DMS 273 (cell line): ENCODE data around the gene VTI1B.
"Not testable (repeated sequence)": the region's sequence is repeated elsewhere in the genome, so short reads cannot be mapped to it uniquely, and the experiment has no call there.

ENCODE experiments used
- DNase-seq: peaks from one replicate; lab custom pipeline; 2025; ENCODE audit not compliant: unreplicated experiment; lab: John Stamatoyannopoulos, UW

VTI1B gene

GRCh38 chr14:67674480-67675218 lies at the start of gene VTI1B:
Gene VTI1B, minus strand, starts transcription at chr14:67674632. Its CDS starts 143 bp downstream, at chr14:67674489.
- peak; percentile 92 for DNase-seq

- peak; percentile 63 for DNase-seq
Observed at GRCh38 chr14:67722293-67722692, 47.9 kb upstream of the VTI1B start.

- DNase-seq, result no peak
Observed at GRCh38 chr14:67721875-67722274, 47.4 kb upstream of the VTI1B start.

- DNase-seq, result no peak
Observed at GRCh38 chr14:67719866-67720265, 45.4 kb upstream of the VTI1B start.

- DNase-seq, result not testable (repeated sequence)
Observed at GRCh38 chr14:67719385-67719784, 45.0 kb upstream of the VTI1B start.

- no peak for DNase-seq
Observed at GRCh38 chr14:67718265-67718664, 43.8 kb upstream of the VTI1B start.

GRCh38 chr14:67717048-67717447 lies 42.6 kb upstream of the VTI1B start:
- no peak for DNase-seq

- peak; percentile 49 for DNase-seq
Observed at GRCh38 chr14:67710209-67710608, 35.8 kb upstream of the VTI1B start.

- DNase-seq, result not testable (repeated sequence)
Observed at GRCh38 chr14:67709796-67710195, 35.4 kb upstream of the VTI1B start.

- not testable (repeated sequence) for DNase-seq
Observed at GRCh38 chr14:67709346-67709745, 34.9 kb upstream of the VTI1B start.

- no peak for DNase-seq
Observed at GRCh38 chr14:67705211-67705610, 30.8 kb upstream of the VTI1B start.

- peak; percentile 80 for DNase-seq
Observed at GRCh38 chr14:67704484-67705089, 30.2 kb upstream of the VTI1B start.

GRCh38 chr14:67703997-67704396 lies 29.6 kb upstream of the VTI1B start:
- no peak for DNase-seq

- DNase-seq, result not testable (repeated sequence)
Observed at GRCh38 chr14:67701492-67701891, 27.1 kb upstream of the VTI1B start, which contains the start of gene RDH12. Gene RDH12, plus strand, starts transcription at chr14:67701886. Its CDS starts 20,757 bp downstream, at chr14:67722643.

GRCh38 chr14:67698179-67698578 lies 23.7 kb upstream of the VTI1B start:
- DNase-seq, result no peak

GRCh38 chr14:67697006-67697405 lies 22.6 kb upstream of the VTI1B start:
- no peak for DNase-seq

- DNase-seq, result peak; percentile 98
Observed at GRCh38 chr14:67695394-67695949, 21.0 kb upstream of the VTI1B start, which contains the start of gene RDH11. Gene RDH11, minus strand, starts transcription at chr14:67695764. Its CDS starts 61 bp downstream, at chr14:67695703.

GRCh38 chr14:67694791-67695393 lies 20.5 kb upstream of the VTI1B start:
- peak; percentile 93 for DNase-seq

GRCh38 chr14:67690011-67690410 lies 15.6 kb upstream of the VTI1B start:
- no peak for DNase-seq

- DNase-seq, result no peak
Observed at GRCh38 chr14:67683842-67684241, 9.4 kb upstream of the VTI1B start.

GRCh38 chr14:67680941-67681340 lies 6.5 kb upstream of the VTI1B start:
- DNase-seq, result no peak
